ENCODE data around the gene DNAJC3.

DNA sequence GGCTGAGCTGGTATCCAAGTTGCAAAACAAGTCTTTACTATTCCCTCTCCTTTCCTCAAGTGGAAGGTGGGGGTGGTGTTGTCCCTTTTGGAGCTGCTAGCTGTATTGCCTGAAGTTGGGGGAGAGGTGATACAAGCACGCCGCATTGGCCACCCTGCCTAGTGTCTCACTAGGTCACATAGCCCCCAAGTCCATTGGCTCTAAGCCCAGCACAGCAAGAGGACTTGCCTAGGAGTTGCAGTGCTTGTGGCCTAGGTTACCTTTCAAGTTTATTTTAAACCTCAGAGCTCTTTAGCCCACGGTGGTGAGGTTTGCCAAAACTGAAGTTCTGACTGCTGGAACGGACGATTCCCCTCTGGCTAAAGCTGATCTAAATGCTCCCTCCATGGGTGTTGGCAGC is 5.3 kb upstream of the DNAJC3 start:
- TF ChIP-seq, protein P1, sequence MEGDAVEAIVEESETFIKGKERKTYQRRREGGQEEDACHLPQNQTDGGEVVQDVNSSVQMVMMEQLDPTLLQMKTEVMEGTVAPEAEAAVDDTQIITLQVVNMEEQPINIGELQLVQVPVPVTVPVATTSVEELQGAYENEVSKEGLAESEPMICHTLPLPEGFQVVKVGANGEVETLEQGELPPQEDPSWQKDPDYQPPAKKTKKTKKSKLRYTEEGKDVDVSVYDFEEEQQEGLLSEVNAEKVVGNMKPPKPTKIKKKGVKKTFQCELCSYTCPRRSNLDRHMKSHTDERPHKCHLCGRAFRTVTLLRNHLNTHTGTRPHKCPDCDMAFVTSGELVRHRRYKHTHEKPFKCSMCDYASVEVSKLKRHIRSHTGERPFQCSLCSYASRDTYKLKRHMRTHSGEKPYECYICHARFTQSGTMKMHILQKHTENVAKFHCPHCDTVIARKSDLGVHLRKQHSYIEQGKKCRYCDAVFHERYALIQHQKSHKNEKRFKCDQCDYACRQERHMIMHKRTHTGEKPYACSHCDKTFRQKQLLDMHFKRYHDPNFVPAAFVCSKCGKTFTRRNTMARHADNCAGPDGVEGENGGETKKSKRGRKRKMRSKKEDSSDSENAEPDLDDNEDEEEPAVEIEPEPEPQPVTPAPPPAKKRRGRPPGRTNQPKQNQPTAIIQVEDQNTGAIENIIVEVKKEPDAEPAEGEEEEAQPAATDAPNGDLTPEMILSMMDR (IDR thresholded peaks at IDR 0.05) = no peak
- no peak for TF ChIP-seq EP300 (IDR thresholded peaks at IDR 0.05)
- TF ChIP-seq POLR2A (IDR thresholded peaks at IDR 0.05) = no peak
